LoVo (cell line): ENCODE data around the gene TNK2.

Experiments
- DNase-seq: peaks from one replicate; pipeline ENCODE4 v3.0.0-alpha.2; 2016; ENCODE audit warnings: low spot score

Gene TNK2

GRCh38 chr3:195899701-195900435 is 8.5 kb downstream of the TNK2 start:
- no peak for DNase-seq

- DNase-seq: no peak
Observed at GRCh38 chr3:195897853-195898415, 10.4 kb downstream of the TNK2 start.

- DNase-seq: no peak
Observed at GRCh38 chr3:195897081-195897852, 11.1 kb downstream of the TNK2 start.

GRCh38 chr3:195896361-195897080 is 11.8 kb downstream of the TNK2 start:
- no peak for DNase-seq

GRCh38 chr3:195895861-195896360 is 12.4 kb downstream of the TNK2 start:
- peak; percentile 45 for DNase-seq

GRCh38 chr3:195895078-195895860 is 13.1 kb downstream of the TNK2 start:
- peak; percentile 77 for DNase-seq

GRCh38 chr3:195893916-195894465 is 14.4 kb downstream of the TNK2 start:
- no peak for DNase-seq

GRCh38 chr3:195893516-195893915 is 14.8 kb downstream of the TNK2 start:
- no peak for DNase-seq

- no peak for DNase-seq
Observed at GRCh38 chr3:195893044-195893395, 15.3 kb downstream of the TNK2 start.

- DNase-seq: no peak
Observed at GRCh38 chr3:195892105-195893043, 16.0 kb downstream of the TNK2 start.

GRCh38 chr3:195891431-195892104 is 16.8 kb downstream of the TNK2 start:
- DNase-seq: no peak

GRCh38 chr3:195889870-195890295 is 18.5 kb downstream of the TNK2 start:
- DNase-seq: no peak

- DNase-seq: no peak
Observed at GRCh38 chr3:195888981-195889869, 19.1 kb downstream of the TNK2 start.

- DNase-seq: no peak
Observed at GRCh38 chr3:195888311-195888761, 20.0 kb downstream of the TNK2 start.

GRCh38 chr3:195887670-195888069 is 20.7 kb downstream of the TNK2 start:
- no peak for DNase-seq

GRCh38 chr3:195886181-195887141 is 21.9 kb downstream of the TNK2 start:
- no peak for DNase-seq
